HG03196 (cell line): ENCODE results near the gene R3HDM4.
"Not testable (repeated sequence)": the region's sequence is repeated elsewhere in the genome, so short reads cannot be mapped to it uniquely, and the experiment has no call there.

ENCODE experiments used
- ATAC-seq: cut with Tn5 transposase; IDR thresholded peaks from one replicate; pipeline ENCODE4 v1.9.1; 2021; ENCODE audit not compliant: unreplicated experiment

Gene R3HDM4

GRCh38 chr19:913080-913748, at the start of gene R3HDM4:
R3HDM4 (minus strand) TSS chr19:913219; CDS start chr19:913157, 62 bp downstream.
- ATAC-seq, result no peak

- ATAC-seq, result no peak
These were observed 49.0 kb upstream of the R3HDM4 start for GRCh38 chr19:961866-962620.

- no peak for ATAC-seq
These were observed 47.6 kb upstream of the R3HDM4 start for GRCh38 chr19:960601-960938.

GRCh38 chr19:960020-960419, 47.0 kb upstream of the R3HDM4 start:
- no peak for ATAC-seq

GRCh38 chr19:958967-959855, 46.2 kb upstream of the R3HDM4 start:
- no peak for ATAC-seq

GRCh38 chr19:957578-957977, 44.6 kb upstream of the R3HDM4 start:
- not testable (repeated sequence) for ATAC-seq

GRCh38 chr19:956766-957440, 43.9 kb upstream of the R3HDM4 start:
- ATAC-seq, result no peak

- ATAC-seq, result no peak
These were observed 43.1 kb upstream of the R3HDM4 start for GRCh38 chr19:955803-956765.

- no peak for ATAC-seq
These were observed 41.9 kb upstream of the R3HDM4 start for GRCh38 chr19:954672-955494.

GRCh38 chr19:954272-954671, 41.3 kb upstream of the R3HDM4 start:
- no peak for ATAC-seq

- no peak for ATAC-seq
These were observed 40.6 kb upstream of the R3HDM4 start for GRCh38 chr19:953445-954271.

- no peak for ATAC-seq
These were observed 39.8 kb upstream of the R3HDM4 start for GRCh38 chr19:952680-953444.

GRCh38 chr19:952049-952679, 39.1 kb upstream of the R3HDM4 start:
- no peak for ATAC-seq

- ATAC-seq, result no peak
These were observed 37.5 kb upstream of the R3HDM4 start for GRCh38 chr19:950352-951066.

- no peak for ATAC-seq
These were observed 36.0 kb upstream of the R3HDM4 start for GRCh38 chr19:948842-949496.
